ENCODE measurements around the gene ABLIM1. TPM values are rescaled to one million over a fixed set of nuclear protein-coding genes. Genes with fewer than 3 reads are reported as not detected.

ABLIM1 gene
- total RNA-seq, 1 donor from 2014 or later, result 37.9 TPM

DNA sequence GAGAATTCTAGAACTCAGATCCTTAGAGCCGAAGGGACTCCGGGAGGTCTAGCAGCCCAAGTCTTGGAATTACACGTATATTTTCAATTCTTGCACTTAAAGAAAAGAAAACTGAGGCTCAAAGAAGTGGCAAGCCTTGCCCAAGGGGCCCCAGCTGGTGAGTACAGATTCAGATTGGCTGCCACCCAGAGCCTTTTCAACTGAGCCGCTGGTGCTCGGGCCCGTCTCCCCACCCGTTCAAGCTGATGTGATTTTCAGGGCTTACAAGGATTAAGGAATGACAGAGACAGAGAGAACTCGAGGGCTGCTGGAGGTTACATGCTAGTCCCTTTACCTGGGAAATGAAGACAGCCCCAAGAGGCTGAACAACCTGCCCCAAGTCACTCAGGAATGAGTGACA, 117.8 kb downstream of the ABLIM1 start:
- Mint-ChIP-seq H3K27me3 (ENCODE audit: low read depth) (no peaks in the 10 kb centered on the region), H3K9me3 (peaks cover 3% of the 10 kb centered on the region), H3K4me3 (ENCODE audit: low read depth) (peak overlapping the region; percentile 66), H3K36me3 (ENCODE audit: low read depth) (peaks cover 3% of the 10 kb centered on the region), H3K27ac (peak overlapping the region; percentile 100), H3K4me1 (ENCODE audit: low read depth) (peaks cover 78% of the 10 kb centered on the region)
- DNase-seq (ENCODE audit: low spot score), result no peak
- intact Hi-C loops (cut with micrococcal nuclease), result loop anchor here (2.0 to 10.0 kb wide), 6 partner anchors 232 to 688 kb away; partner anchors contain the start of genes CCDC186, DCLRE1A, NHLRC2 and TDRD1

DNA sequence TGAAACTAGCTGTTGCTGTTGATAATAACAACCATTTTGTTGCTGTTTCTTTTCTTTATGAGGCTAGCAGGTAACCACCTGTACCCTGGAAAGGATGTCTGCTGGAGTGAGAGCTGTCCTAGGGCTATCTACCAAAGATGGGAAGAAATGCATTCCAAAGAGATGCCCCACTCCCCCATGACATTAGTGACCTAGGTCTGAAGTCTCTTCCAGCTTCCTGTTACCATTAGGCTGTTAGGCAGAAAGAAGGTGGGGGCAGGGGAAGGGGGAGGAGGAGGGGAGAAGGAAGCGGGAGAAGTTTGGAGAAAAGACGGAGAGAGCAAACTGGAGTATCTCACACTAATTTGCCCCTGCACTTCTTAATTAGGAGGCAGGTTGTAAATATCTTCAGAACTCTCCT, 118.5 kb downstream of the ABLIM1 start:
- intact Hi-C loops (cut with micrococcal nuclease), result loop anchor here (2.0 to 10.0 kb wide), 7 partner anchors 205 to 687 kb away; partner anchors contain the start of genes CCDC186, DCLRE1A, NHLRC2 and TDRD1
- Mint-ChIP-seq H3K27ac (peak overlapping the region; percentile 74), H3K27me3 (ENCODE audit: low read depth) (no peaks in the 10 kb centered on the region), H3K4me3 (ENCODE audit: low read depth) (peak overlapping the region; percentile 17), H3K9me3 (peaks cover 3% of the 10 kb centered on the region), H3K36me3 (ENCODE audit: low read depth) (peaks cover 3% of the 10 kb centered on the region), H3K4me1 (ENCODE audit: low read depth) (peaks cover 72% of the 10 kb centered on the region)
- DNase-seq (ENCODE audit: low spot score), result no peak

DNA sequence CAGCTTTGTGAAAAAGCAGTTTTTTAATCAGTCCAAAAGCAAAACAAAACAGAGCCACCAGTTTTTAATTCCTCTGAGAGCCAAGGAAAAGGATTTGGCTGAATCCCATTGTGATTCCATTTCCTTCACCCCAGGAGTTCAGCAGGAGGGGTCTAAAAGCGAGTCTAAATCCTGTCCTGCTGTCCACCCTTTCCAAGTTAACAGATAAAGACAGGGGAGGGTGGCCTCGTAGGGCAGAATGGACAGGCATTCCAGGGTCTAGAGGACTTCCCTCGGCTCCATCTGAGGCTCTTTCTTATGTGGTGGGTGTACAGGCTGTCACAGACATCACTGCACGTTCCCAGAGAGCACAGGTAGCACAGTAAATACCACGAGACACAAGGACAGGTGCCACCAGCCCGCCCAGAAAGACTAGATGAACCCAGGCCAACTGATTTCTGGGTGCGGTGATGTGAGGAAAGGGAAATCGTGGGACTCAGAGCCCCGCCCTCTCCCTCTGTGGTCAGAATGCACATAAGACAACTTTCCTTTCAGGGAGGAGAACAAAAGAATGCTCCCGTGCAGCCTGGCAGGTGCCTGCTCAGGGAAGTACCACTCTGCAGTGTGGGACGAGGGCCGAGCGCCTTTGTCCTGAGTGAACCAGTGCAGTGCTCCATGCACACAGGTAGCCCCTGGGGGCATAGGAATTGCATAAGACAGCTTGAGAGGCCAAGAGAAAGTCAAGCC, 119.7 kb downstream of the ABLIM1 start:
- DNase-seq (ENCODE audit: low spot score), result peak; percentile 60
- H3K36me3 Mint-ChIP-seq (ENCODE audit: low read depth), result peaks cover 3% of the 10 kb centered on the region
- H3K4me1 Mint-ChIP-seq (ENCODE audit: low read depth), result peaks cover 59% of the 10 kb centered on the region
- H3K27me3 Mint-ChIP-seq (ENCODE audit: low read depth), result no peaks in the 10 kb centered on the region
- peak overlapping the region; percentile 44 for H3K4me3 Mint-ChIP-seq (ENCODE audit: low read depth)
- peak overlapping the region; percentile 65 for H3K27ac Mint-ChIP-seq
- intact Hi-C loops (cut with micrococcal nuclease), result loop anchor here (2.0 kb wide), 1 partner anchor 204 kb away; no protein-coding TSS in a partner anchor
- H3K9me3 Mint-ChIP-seq, result peaks cover 3% of the 10 kb centered on the region

DNA sequence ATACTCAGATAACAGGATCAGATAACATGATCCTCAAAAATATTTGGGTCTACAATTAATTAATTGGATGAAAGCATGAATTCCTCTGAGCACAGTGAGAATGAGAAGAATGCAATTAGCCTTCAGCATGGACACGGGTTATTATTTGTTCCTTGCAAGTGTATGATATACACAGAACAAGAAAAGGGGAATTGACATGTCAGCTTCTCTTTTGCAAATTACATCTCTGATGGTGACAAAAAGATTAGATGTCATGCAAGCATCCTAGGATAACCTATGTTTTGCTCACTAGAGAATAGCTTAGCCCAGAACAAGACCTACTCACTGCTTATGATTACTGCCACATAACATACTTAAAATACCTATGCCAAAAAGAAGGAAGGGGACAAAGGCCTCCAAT, 120.3 kb downstream of the ABLIM1 start:
- H3K4me1 Mint-ChIP-seq (ENCODE audit: low read depth), result peaks cover 53% of the 10 kb centered on the region
- DNase-seq (ENCODE audit: low spot score), result no peak
- peaks cover 3% of the 10 kb centered on the region for H3K9me3 Mint-ChIP-seq
- peak overlapping the region; percentile 28 for H3K27ac Mint-ChIP-seq
- H3K36me3 Mint-ChIP-seq (ENCODE audit: low read depth), result peaks cover 3% of the 10 kb centered on the region
- no peaks in the 10 kb centered on the region for H3K27me3 Mint-ChIP-seq (ENCODE audit: low read depth)
- H3K4me3 Mint-ChIP-seq (ENCODE audit: low read depth), result no peak overlapping the region
- intact Hi-C loops (cut with micrococcal nuclease), result loop anchor here (2.0 kb wide), 1 partner anchor 203 kb away; no protein-coding TSS in a partner anchor

DNA sequence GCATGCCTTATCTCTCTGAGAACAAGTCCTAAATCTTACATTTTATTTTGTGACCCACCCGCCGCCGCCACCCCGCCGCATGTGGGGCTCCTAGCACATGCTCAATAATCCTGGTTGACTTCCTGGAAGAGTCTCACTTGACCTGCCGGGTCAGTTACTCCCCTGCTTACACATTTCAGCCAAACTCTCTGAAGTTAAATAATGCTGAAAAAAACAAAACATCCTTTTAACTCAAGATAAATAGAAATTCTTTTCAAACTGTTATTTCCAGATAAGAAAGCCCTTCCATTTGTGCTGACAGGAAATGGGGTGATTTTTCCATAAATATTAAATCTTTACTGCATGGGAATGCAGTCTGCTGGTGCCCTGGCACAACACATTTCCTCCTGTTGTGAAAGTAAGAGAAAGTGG, 123.5 kb downstream of the ABLIM1 start:
- Mint-ChIP-seq H3K27me3 (ENCODE audit: low read depth) (no peaks in the 10 kb centered on the region), H3K9me3 (peaks cover 3% of the 10 kb centered on the region), H3K36me3 (ENCODE audit: low read depth) (peaks cover 8% of the 10 kb centered on the region), H3K4me3 (ENCODE audit: low read depth) (no peak overlapping the region), H3K4me1 (ENCODE audit: low read depth) (peaks cover 23% of the 10 kb centered on the region), H3K27ac (no peak overlapping the region)
- intact Hi-C loops (cut with micrococcal nuclease), result no loop called here
- no peak for DNase-seq (ENCODE audit: low spot score)

DNA sequence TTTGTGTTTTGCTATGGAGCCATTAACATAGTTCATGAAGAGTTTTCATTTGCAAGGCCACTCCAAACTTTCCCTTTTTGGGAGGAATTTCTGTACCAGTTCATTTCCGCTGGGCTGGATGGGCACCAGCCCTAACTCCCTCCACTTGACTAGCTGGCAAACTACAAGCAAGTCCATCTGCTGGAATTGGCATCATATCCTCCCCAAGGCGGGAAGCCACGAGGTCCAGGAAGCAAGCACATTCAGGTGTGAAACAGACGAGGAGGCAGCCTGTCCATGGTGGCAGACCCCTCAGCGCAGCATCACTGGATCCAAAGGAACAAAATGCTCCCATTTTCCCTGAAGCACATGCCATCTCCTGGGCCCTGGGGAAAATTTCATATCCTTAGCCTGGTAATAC, 125.8 kb downstream of the ABLIM1 start:
- H3K36me3 Mint-ChIP-seq (ENCODE audit: low read depth), result peaks cover 8% of the 10 kb centered on the region
- H3K4me1 Mint-ChIP-seq (ENCODE audit: low read depth), result peaks cover 6% of the 10 kb centered on the region
- peaks cover 3% of the 10 kb centered on the region for H3K9me3 Mint-ChIP-seq
- no peak overlapping the region for H3K27ac Mint-ChIP-seq
- intact Hi-C loops (cut with micrococcal nuclease), result no loop called here
- H3K4me3 Mint-ChIP-seq (ENCODE audit: low read depth), result no peak overlapping the region
- H3K27me3 Mint-ChIP-seq (ENCODE audit: low read depth), result no peaks in the 10 kb centered on the region
- no peak for DNase-seq (ENCODE audit: low spot score)

DNA sequence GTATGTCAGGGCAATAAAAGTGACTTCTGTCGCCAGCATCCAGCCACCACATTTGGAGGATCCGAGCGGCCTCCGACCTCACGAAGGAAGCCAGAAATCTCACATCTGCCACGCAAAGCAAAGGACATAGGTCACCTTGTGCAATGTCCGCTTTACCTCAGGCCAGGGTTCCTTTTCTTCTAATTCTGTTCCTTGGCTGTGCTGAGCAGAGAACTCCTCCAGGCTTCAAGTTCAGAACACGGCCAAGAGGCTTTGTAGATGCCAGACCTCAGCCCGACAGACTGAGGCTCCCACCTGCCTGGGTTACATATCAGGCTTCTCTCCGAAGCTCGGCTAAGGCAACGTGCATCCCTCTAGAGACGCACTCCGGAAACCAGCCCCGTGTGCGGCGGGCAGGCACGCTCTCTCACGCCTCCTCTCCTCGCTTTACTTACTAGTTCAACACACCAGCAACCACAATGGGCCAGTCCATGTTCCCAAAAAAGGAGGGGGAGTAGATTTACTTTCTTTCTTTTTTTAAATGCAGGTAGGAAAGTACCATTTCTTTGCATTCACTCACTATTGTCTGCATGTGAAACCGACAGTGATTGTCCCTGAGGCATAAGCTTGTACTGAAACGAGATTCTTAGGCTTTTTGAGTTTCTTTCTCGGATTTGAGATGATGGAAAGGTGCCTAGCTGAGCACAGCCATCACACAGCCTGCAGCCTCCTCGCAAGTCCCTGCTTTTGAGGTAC, 131.4 kb downstream of the ABLIM1 start:
- Mint-ChIP-seq H3K4me3 (ENCODE audit: low read depth) (peak overlapping the region; percentile 83), H3K27ac (peak overlapping the region; percentile 94), H3K36me3 (ENCODE audit: low read depth) (peaks cover 6% of the 10 kb centered on the region), H3K4me1 (ENCODE audit: low read depth) (peaks cover 57% of the 10 kb centered on the region), H3K9me3 (no peaks in the 10 kb centered on the region), H3K27me3 (ENCODE audit: low read depth) (no peaks in the 10 kb centered on the region)
- peak; percentile 88 for DNase-seq (ENCODE audit: low spot score)
- intact Hi-C loops (cut with micrococcal nuclease), result loop anchor here (1.0 to 5.0 kb wide), 5 partner anchors 15 to 401 kb away; no protein-coding TSS in a partner anchor

DNA sequence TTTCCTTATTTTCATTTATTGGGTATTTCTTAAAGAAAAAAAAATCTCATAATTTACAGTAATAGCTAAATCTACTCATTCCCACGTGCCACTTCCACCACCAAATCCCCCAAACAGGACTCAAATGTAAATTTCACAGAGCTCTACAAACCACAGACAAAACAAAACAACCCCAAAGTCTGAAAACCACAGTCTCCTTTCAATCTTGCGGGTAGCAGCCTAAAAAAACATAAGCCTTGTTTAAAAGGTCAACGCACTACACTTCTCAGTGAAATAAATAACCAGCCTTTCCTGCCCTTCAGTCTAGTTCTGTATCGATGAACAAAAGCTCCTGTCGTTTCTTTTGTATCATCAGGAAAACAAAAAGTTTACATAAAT, 132.0 kb downstream of the ABLIM1 start:
- Mint-ChIP-seq H3K4me1 (ENCODE audit: low read depth) (peaks cover 62% of the 10 kb centered on the region), H3K36me3 (ENCODE audit: low read depth) (peaks cover 11% of the 10 kb centered on the region), H3K4me3 (ENCODE audit: low read depth) (peak overlapping the region; percentile 83), H3K9me3 (no peaks in the 10 kb centered on the region), H3K27ac (peak overlapping the region; percentile 94), H3K27me3 (ENCODE audit: low read depth) (no peaks in the 10 kb centered on the region)
- intact Hi-C loops (cut with micrococcal nuclease), result loop anchor here (1.0 to 5.0 kb wide), 5 partner anchors 15 to 401 kb away; no protein-coding TSS in a partner anchor
- DNase-seq (ENCODE audit: low spot score), result no peak

DNA sequence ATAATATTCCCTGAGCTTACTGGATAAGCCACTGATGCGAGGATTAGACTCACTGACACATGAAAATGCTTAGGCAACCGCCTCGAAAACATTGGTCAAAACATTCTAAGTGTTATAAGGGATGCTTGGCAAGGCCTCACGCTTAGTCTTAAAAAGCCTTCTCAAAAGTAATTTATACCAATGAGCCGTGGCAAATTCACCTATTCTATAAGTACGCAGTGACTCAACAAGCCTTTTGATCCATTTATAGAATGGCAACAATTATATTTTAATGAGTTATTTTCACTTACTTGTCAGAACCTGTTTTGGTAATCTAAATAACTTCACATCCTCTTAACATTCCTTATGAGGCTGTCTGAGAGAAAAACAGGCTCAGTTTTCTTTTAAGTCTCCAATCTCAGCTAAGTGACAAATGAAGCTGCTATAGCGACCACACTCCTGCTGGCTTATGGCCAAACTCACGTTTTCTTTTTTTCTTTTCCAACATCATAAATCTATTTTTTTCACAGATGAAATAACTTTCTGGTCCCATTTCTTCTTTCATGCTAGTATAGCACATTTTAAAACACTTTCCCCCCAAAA, 132.6 kb downstream of the ABLIM1 start:
- Mint-ChIP-seq H3K9me3 (no peaks in the 10 kb centered on the region), H3K36me3 (ENCODE audit: low read depth) (peaks cover 12% of the 10 kb centered on the region), H3K4me1 (ENCODE audit: low read depth) (peaks cover 65% of the 10 kb centered on the region), H3K4me3 (ENCODE audit: low read depth) (peak overlapping the region; percentile 83), H3K27ac (peak overlapping the region; percentile 94), H3K27me3 (ENCODE audit: low read depth) (no peaks in the 10 kb centered on the region)
- intact Hi-C loops (cut with micrococcal nuclease), result loop anchor here (5.0 kb wide), 2 partner anchors 387 to 402 kb away; no protein-coding TSS in a partner anchor
- DNase-seq (ENCODE audit: low spot score), result no peak

DNA sequence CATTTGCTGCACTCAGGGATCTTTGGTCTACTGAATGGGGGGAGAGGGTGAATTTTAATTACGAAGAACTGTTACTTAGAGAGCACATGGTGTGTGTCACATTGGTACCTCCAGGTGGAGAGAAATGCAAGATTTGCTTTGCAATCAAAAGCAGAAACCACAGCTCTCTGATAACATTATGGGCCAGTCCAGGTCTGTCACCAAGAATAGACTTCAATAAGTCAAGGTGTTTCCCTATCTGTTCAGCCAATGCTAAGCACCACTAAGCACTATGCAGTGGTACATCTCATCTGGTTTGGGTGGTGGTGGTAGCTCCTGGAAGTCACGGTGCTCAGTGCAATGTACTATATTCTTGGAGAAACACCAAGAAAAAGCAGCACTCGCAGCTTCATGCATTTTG, 134.2 kb downstream of the ABLIM1 start:
- intact Hi-C loops (cut with micrococcal nuclease), result no loop called here
- H3K27me3 Mint-ChIP-seq (ENCODE audit: low read depth), result no peaks in the 10 kb centered on the region
- H3K4me1 Mint-ChIP-seq (ENCODE audit: low read depth), result peaks cover 81% of the 10 kb centered on the region
- no peak for DNase-seq (ENCODE audit: low spot score)
- peak overlapping the region; percentile 83 for H3K4me3 Mint-ChIP-seq (ENCODE audit: low read depth)
- H3K9me3 Mint-ChIP-seq, result no peaks in the 10 kb centered on the region
- H3K27ac Mint-ChIP-seq, result no peak overlapping the region
- peaks cover 20% of the 10 kb centered on the region for H3K36me3 Mint-ChIP-seq (ENCODE audit: low read depth)

DNA sequence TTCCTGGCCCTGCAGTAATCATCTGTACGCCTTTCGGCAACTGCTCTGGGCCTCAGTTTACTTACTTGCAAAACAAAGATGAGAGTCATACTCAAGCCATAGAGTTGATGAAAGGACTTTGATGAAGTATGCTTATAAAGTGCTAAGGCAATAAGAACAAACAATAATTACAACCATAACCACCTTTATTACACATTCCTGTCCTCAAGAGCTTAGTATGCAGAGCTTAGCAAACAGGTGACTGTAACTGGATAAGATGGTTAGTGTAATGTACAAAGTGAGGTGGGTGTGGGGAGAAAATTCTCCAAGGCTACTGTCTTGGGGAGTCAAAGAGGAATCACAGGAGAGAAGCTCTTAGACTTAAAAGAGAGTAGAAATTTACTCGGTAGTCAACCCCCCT, 136.8 kb downstream of the ABLIM1 start:
- H3K36me3 Mint-ChIP-seq (ENCODE audit: low read depth), result peaks cover 27% of the 10 kb centered on the region
- H3K9me3 Mint-ChIP-seq, result no peaks in the 10 kb centered on the region
- peaks cover 86% of the 10 kb centered on the region for H3K4me1 Mint-ChIP-seq (ENCODE audit: low read depth)
- DNase-seq (ENCODE audit: low spot score), result no peak
- H3K27ac Mint-ChIP-seq, result no peak overlapping the region
- intact Hi-C loops (cut with micrococcal nuclease), result no loop called here
- H3K27me3 Mint-ChIP-seq (ENCODE audit: low read depth), result no peaks in the 10 kb centered on the region
- no peak overlapping the region for H3K4me3 Mint-ChIP-seq (ENCODE audit: low read depth)

DNA sequence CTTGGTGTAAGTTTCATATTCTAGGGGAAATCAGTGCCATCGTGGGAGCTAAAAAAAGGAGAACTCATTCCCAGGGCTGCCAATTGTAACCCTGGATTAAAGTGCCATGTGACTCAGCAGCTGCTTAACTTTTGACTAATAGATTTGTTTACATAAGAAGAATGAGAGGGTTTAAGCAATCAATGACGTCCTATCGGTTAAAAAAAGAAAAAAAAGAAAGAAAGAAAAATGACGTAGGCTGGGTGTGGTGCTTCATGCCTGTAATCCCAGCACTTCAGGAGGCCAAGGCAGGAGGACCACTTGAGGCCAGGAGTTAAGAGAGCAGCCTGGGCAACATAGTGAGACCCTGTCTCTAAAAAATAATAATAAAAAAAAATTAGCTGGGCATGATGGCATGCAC, 137.6 kb downstream of the ABLIM1 start:
- Mint-ChIP-seq H3K4me3 (ENCODE audit: low read depth) (no peak overlapping the region), H3K4me1 (ENCODE audit: low read depth) (peaks cover 84% of the 10 kb centered on the region), H3K36me3 (ENCODE audit: low read depth) (peaks cover 27% of the 10 kb centered on the region), H3K27ac (no peak overlapping the region), H3K9me3 (no peaks in the 10 kb centered on the region), H3K27me3 (ENCODE audit: low read depth) (no peaks in the 10 kb centered on the region)
- no peak for DNase-seq (ENCODE audit: low spot score)
- intact Hi-C loops (cut with micrococcal nuclease), result no loop called here
